ENCODE data around the gene GLT8D2.

DNA sequence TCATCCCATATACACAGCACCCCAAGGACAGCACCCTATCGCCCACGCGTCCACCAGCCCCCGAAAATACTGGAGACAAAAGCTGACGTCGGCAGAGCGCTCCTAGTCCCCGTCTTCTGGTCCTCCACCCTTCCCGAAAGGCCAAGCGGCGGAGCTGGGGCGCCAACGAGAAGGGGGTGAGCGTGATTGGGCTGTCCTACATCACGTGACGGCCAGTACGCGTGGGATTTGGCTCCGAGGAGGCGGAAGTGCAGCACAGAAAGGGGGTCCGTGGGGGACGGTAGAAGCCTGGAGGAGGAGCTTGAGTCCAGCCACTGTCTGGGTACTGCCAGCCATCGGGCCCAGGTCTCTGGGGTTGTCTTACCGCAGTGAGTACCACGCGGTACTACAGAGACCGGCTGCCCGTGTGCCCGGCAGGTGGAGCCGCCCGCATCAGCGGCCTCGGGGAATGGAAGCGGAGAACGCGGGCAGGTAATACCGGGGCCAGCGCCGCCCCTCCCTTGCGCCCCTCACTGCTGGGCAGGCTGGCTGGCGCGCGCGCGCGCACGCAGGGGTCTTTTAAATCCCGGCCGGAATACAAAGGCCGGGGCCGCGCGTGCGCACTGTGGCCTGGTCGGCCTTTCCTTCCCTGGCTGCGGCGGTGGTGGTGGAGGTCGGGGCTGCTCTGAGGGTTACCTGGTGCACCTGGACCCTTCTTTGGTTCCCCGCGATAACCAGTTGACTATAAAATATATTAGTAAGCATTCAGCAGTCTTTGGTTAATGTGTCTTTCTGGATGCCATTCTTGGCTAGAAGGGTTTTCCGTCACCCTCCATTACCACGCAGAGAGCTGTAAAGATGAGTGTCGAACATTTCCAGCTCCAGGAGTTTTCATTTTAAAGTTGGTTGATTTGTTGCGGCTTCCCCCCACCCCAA lies 84.1 kb downstream of the GLT8D2 start, which contains the start of gene TDG:
- TF ChIP-seq, protein P1, sequence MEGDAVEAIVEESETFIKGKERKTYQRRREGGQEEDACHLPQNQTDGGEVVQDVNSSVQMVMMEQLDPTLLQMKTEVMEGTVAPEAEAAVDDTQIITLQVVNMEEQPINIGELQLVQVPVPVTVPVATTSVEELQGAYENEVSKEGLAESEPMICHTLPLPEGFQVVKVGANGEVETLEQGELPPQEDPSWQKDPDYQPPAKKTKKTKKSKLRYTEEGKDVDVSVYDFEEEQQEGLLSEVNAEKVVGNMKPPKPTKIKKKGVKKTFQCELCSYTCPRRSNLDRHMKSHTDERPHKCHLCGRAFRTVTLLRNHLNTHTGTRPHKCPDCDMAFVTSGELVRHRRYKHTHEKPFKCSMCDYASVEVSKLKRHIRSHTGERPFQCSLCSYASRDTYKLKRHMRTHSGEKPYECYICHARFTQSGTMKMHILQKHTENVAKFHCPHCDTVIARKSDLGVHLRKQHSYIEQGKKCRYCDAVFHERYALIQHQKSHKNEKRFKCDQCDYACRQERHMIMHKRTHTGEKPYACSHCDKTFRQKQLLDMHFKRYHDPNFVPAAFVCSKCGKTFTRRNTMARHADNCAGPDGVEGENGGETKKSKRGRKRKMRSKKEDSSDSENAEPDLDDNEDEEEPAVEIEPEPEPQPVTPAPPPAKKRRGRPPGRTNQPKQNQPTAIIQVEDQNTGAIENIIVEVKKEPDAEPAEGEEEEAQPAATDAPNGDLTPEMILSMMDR (IDR thresholded peaks at IDR 0.05; ENCODE audit: insufficient read depth, low read length, poor library complexity, severe bottlenecking) = no peak
- TF ChIP-seq EZH2phosphoT487 (conservative IDR thresholded peaks at IDR 0.05; ENCODE audit: low read length) = no peak
